Measurements from ENCODE around the gene GDAP2. TPM values are rescaled to one million over a fixed set of nuclear protein-coding genes. Genes with fewer than 3 reads are reported as not detected.

GDAP2 gene
- total and polyA plus RNA-seq, 5 donors: 3.2 to 18.3 (median 14.9) TPM

Other genes starting within 250 kb of the GDAP2 start
- 10 to 100 TPM; 12.4 to 15.5 (median 13.6) TPM for gene WDR3, start 118 bp upstream of the GDAP2 start, total RNA-seq
- 2.9 TPM for gene WDR3, start 118 bp upstream of the GDAP2 start, polyA plus RNA-seq